ENCODE measurements around the gene TEKTIP1.

DNA sequence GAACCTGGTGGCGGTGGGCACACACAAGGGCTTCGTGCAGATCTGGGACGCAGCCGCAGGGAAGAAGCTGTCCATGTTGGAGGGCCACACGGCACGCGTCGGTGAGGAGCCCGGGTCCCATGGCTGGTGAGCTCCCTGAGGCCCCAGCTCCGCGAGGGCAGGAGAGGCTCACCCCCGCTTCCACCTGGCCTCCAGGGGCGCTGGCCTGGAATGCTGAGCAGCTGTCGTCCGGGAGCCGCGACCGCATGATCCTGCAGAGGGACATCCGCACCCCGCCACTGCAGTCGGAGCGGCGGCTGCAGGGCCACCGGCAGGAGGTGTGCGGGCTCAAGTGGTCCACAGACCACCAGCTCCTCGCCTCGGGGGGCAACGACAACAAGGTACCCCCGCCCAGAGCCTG, 7.3 kb upstream of the TEKTIP1 start:
- TF ChIP-seq, protein P1, sequence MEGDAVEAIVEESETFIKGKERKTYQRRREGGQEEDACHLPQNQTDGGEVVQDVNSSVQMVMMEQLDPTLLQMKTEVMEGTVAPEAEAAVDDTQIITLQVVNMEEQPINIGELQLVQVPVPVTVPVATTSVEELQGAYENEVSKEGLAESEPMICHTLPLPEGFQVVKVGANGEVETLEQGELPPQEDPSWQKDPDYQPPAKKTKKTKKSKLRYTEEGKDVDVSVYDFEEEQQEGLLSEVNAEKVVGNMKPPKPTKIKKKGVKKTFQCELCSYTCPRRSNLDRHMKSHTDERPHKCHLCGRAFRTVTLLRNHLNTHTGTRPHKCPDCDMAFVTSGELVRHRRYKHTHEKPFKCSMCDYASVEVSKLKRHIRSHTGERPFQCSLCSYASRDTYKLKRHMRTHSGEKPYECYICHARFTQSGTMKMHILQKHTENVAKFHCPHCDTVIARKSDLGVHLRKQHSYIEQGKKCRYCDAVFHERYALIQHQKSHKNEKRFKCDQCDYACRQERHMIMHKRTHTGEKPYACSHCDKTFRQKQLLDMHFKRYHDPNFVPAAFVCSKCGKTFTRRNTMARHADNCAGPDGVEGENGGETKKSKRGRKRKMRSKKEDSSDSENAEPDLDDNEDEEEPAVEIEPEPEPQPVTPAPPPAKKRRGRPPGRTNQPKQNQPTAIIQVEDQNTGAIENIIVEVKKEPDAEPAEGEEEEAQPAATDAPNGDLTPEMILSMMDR (IDR thresholded peaks at IDR 0.05): no peak
- no peak for TF ChIP-seq POLR2AphosphoS5 (IDR thresholded peaks at IDR 0.05)
- no peak for TF ChIP-seq POLR2A (IDR thresholded peaks at IDR 0.05)
